K562 (cell line): ENCODE measurements around the gene KIF5C. TPM values are rescaled to one million over a fixed set of nuclear protein-coding genes. Genes with fewer than 3 reads are reported as not detected.

Source experiments
- ATAC-seq: fragments of 200-7000 bp; cut with Tn5 transposase; 3 replicates; pipeline ENCODE4 v1.9.1; 2020; ENCODE audit warnings: moderate library complexity
- BruUV-seq: library from RNA; stranded (reverse); fragments of 400-500 nt; replicated peaks from 2 replicates; lab custom pipeline; 2021; lab: Mats Ljungman, UMichigan
- CTCF ChIA-PET: fragments of 300-600 bp; formaldehyde crosslinking; extraction: SDS; loops from one replicate; lab custom pipeline; 2021; ENCODE audit warnings: low intra/inter-chr PET ratio; lab: Yijun Ruan, JAX
- POLR2A ChIA-PET: fragments of 300-600, 350-650 bp; sonication (Branson Sonifier 250); formaldehyde crosslinking; extraction: SDS; loops from one replicate; lab custom pipeline; 2021; ENCODE audit warnings: antibody characterized with exemption, inconsistent platforms; lab: Yijun Ruan, JAX
- DNase-seq, 4 experiments: peaks; one replicate each; pipeline versions ENCODE4 v3.0.0 to v3.0.0-alpha.2; 2011 to 2018; ENCODE audit warnings: low spot score in 3 of 4, mixed read lengths in 3 of 4; ENCODE audit errors: extremely low read depth in 1 of 4
- FAIRE-seq: peaks from 2 replicates; lab custom pipeline; 2011; peaks lifted over from hg19 to GRCh38; lab: Jason Lieb, UNC
- H2AFZ ChIP-seq: 2 replicates; pipeline ENCODE4 v1.6.0; 2011; ENCODE audit warnings: low read depth, low read length, control low read depth, inconsistent platforms
- H3K27ac ChIP-seq: fragments of 200-600 bp; 3 replicates; pipeline ENCODE4 v1.8.0; 2011; ENCODE audit warnings: low read depth, mild to moderate bottlenecking, control low read depth, inconsistent platforms, low read length, moderate library complexity, mixed read lengths; ENCODE audit errors: extremely low read depth
- H3K27me3 ChIP-seq, 2 experiments: fragments of 300-600 bp in 1 of 2; 2 replicates in 1 of 2; 3 replicates in 1 of 2; pipeline versions ENCODE4 v1.6.0 to v1.8.0; 2011; ENCODE audit warnings: inconsistent platforms in 2 of 2, low read length in 2 of 2, mild to moderate bottlenecking in 1 of 2, mixed read lengths in 1 of 2, moderate library complexity in 1 of 2; ENCODE audit not compliant: control insufficient read depth in 2 of 2, insufficient read depth in 2 of 2
- H3K36me3 ChIP-seq: fragments of 300-600 bp; 3 replicates; pipeline ENCODE4 v1.8.0; 2011; ENCODE audit warnings: mild to moderate bottlenecking, low read length, inconsistent platforms; ENCODE audit not compliant: control insufficient read depth, insufficient read depth
- H3K4me1 ChIP-seq, 2 experiments: fragments of 200-600 bp in 1 of 2; replicated peaks in 1 of 2; 2 replicates in 1 of 2; 3 replicates in 1 of 2; pipeline versions ENCODE4 v1.5.1 to v1.8.0; 2011; ENCODE audit warnings: inconsistent platforms in 2 of 2, low read length in 2 of 2, mild to moderate bottlenecking in 1 of 2, mixed read lengths in 1 of 2, moderate library complexity in 1 of 2; ENCODE audit not compliant: control insufficient read depth in 2 of 2, insufficient read depth in 2 of 2
- H3K4me2 ChIP-seq: 2 replicates; pipeline ENCODE4 v1.6.1; 2011; ENCODE audit warnings: low read length, control low read depth, inconsistent platforms, mixed read lengths; ENCODE audit not compliant: insufficient read depth
- H3K4me3 ChIP-seq: fragments of 200-600 bp; sonication (generic), shearing (Covaris generic); 2 replicates; pipeline ENCODE4 v1.5.1; 2016; ENCODE audit warnings: control low read depth, inconsistent platforms
- H3K79me2 ChIP-seq: fragments of 200-600 bp; 3 replicates; pipeline ENCODE4 v1.8.0; 2011; ENCODE audit warnings: low read length, inconsistent platforms; ENCODE audit not compliant: control insufficient read depth, insufficient read depth
- H3K9ac ChIP-seq, 2 experiments: 2 replicates each; pipeline versions ENCODE4 v1.6.0 to v1.6.1; 2011; ENCODE audit warnings: low read depth in 2 of 2, low read length in 2 of 2, control low read depth in 1 of 2, inconsistent platforms in 1 of 2, mild to moderate bottlenecking in 1 of 2, mixed read lengths in 1 of 2; ENCODE audit not compliant: insufficient read depth in 1 of 2
- H3K9me1 ChIP-seq: one replicate; pipeline ENCODE4 v1.6.0; 2011; ENCODE audit warnings: inconsistent platforms, mild to moderate bottlenecking, low read length, moderate library complexity; ENCODE audit not compliant: control insufficient read depth, insufficient read depth
- H3K9me3 ChIP-seq: replicated peaks from 2 replicates; pipeline ENCODE4 v1.5.1; 2011; ENCODE audit warnings: low read depth, low read length, inconsistent platforms; ENCODE audit not compliant: control insufficient read depth, insufficient read depth
- H4K20me1 ChIP-seq: replicated peaks from 2 replicates; pipeline ENCODE4 v1.6.1; 2011; ENCODE audit warnings: low read length, inconsistent platforms, mixed read lengths; ENCODE audit not compliant: control insufficient read depth, insufficient read depth
- ESRRB ChIP-seq: fragments of 250-450 bp; sonication (Bioruptor Pico); IDR thresholded peaks from 2 replicates; pipeline ENCODE4 v1.5.0; 2020; ENCODE audit warnings: mild to moderate bottlenecking, moderate library complexity, borderline replicate concordance
- OTX1 ChIP-seq: fragments of 450-650 bp; formaldehyde crosslinking; IDR thresholded peaks from 2 replicates; pipeline ENCODE4 v1.4.0; 2022; ENCODE audit warnings: mild to moderate bottlenecking
- RAD21 ChIP-seq, 2 experiments: fragments of 250-450 bp in 1 of 2; fragments of 450-650 bp in 1 of 2; sonication (Bioruptor Pico) in 1 of 2; formaldehyde crosslinking in 1 of 2; IDR thresholded peaks in 1 of 2; conservative IDR thresholded peaks in 1 of 2; 2 replicates each; pipeline versions ENCODE4 v1.4.0 to v1.8.0; 2020 to 2022; ENCODE audit warnings: mild to moderate bottlenecking in 2 of 2, moderate library complexity in 1 of 2
- SMARCB1 ChIP-seq: IDR thresholded peaks from 2 replicates; pipeline ENCODE4 v1.6.1; 2011; ENCODE audit warnings: improper control_type of control experiment, low read depth; ENCODE audit not compliant: insufficient read length
- SP1 ChIP-seq: sonication (generic); formaldehyde crosslinking; IDR thresholded peaks from 2 replicates; pipeline ENCODE4 v1.8.1; 2022; ENCODE audit warnings: mild to moderate bottlenecking, missing genetic modification reagents
- TAF15 ChIP-seq: fragments of 200-400 bp; formaldehyde crosslinking; IDR thresholded peaks from 2 replicates; pipeline ENCODE4 v1.6.1; 2017; ENCODE audit warnings: mild to moderate bottlenecking, low read depth, low read length, moderate library complexity
- WGBS: fragments of 100-300 bp; shearing (Covaris generic); methylation state at CpG from one replicate; pipeline ENCODE4 v1.1.6; 2016; ENCODE audit warnings: low coverage, mixed read lengths; ENCODE audit not compliant: insufficient coverage; ENCODE audit errors: missing lambda C conversion rate; 5-methylcytosine and 5-hydroxymethylcytosine counted together
- in situ Hi-C: fragments of 300-500 bp; cut with MboI; formaldehyde crosslinking; loops from 4 replicates; pipeline ENCODE4 v1.15.0; 2018; ENCODE audit warnings: inconsistent platforms, mixed read lengths
- intact Hi-C: fragments of 100-400 bp; cut with micrococcal nuclease; formaldehyde crosslinking; loops from 2 replicates; pipeline ENCODE4 v1.14.2; 2022
- polyA plus RNA-seq, 8 experiments: library from polyadenylated mRNA; depleted of rRNA in 4 of 8; stranded (reverse) in 5 of 8; unstranded in 3 of 8; fragments of >200 nt; fragmentation: Nextera tagmentation in 2 of 8; fragmentation: Illumina TruSeq in 1 of 8; extraction: Ambion mirVana in 2 of 8; extraction: Trizol in 1 of 8; gene quantifications; 2 replicates each; pipeline versions ENCODE4 v1.2.1 to v1.2.3, GENCODE V29; 2011 to 2014; ENCODE audit warnings: inconsistent platforms in 1 of 8, missing spikeins in 1 of 8
- total RNA-seq, 7 experiments: library from RNA; depleted of rRNA in 6 of 7; stranded (reverse); fragments of >200 nt in 6 of 7; fragmentation: Illumina TruSeq in 2 of 7; extraction: Trizol in 2 of 7; gene quantifications; 2 replicates each; pipeline versions ENCODE4 v1.2.1 to v1.2.3, GENCODE V29; 2011 to 2021; ENCODE audit warnings: low replicate concordance in 1 of 7
- TF ChIP-seq, protein P1 (sequence below): fragments of 200-400 bp; formaldehyde crosslinking; IDR thresholded peaks from 2 replicates; pipeline ENCODE4 v1.6.1; 2017; ENCODE audit warnings: mild to moderate bottlenecking, low read depth, low read length, moderate library complexity
- TF ChIP-seq, protein P2 (sequence below): fragments of 250-450 bp; sonication (Bioruptor Pico); IDR thresholded peaks from 2 replicates; pipeline ENCODE4 v1.8.0; 2021; ENCODE audit warnings: borderline replicate concordance, mild to moderate bottlenecking, moderate library complexity; ENCODE audit not compliant: poor library complexity, severe bottlenecking

KIF5C gene
- total and polyA plus RNA-seq, 9 of the 15 experiments (the other 6 are each of a cell fraction or from before 2014, with no cell fraction given), result 0.01 to 0.09 (median 0.01) TPM; not detected in 6

DNA sequence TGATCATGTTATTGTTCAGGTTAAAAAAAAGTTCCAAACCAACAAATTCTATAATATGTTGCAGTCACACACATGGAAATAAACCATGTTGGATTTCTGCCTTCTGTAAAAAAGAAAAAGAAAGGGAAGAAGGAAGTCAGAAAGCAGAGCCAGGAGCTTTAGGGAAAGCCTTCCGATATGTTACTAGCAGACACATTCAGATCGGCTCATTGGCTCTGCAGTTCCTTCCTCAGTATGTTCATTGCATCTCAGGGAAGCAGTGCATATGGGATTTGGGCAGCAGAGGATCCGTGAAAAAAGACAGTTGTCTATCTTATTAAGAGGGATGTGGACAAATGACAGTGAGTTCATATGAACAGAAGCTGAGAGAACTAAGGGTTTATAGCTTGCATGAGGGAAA lies 68.1 kb downstream of the KIF5C start:
- Histone ChIP-seq H3K79me2 (no peaks in the 10 kb centered on the region), H3K9me1 (no peaks in the 10 kb centered on the region), H2AFZ (no peak overlapping the region), H3K4me2 (no peak overlapping the region), H3K27me3 (peaks cover 3 to 10% of the 10 kb centered on the region in 2 experiments; a peak in 3 of 5 replicates), H3K4me1 (no peaks in the 10 kb centered on the region), H4K20me1 (no peaks in the 10 kb centered on the region), H3K36me3 (no peaks in the 10 kb centered on the region), H3K9ac (no peak overlapping the region), H3K9me3 (no peaks in the 10 kb centered on the region), H3K4me3 (no peak overlapping the region), H3K27ac (no peak overlapping the region)
- no TSS peak for BruUV-seq
- FAIRE-seq (no peak), ATAC-seq (no peak), DNase-seq (no peak)
- TF ChIP-seq SP1, result no peak
- intact Hi-C loops (no loop called here), in situ Hi-C loops (no loop called here)
- ChIA-PET POLR2A (interaction anchor here (1.0 to 1.4 kb wide), 3 partner anchors 12 to 38 kb away, joined by 3 read pairs; no protein-coding TSS in a partner anchor), CTCF (no interaction called here)
- 1% methylated on average over 3 of the region's 3 CpGs for WGBS

DNA sequence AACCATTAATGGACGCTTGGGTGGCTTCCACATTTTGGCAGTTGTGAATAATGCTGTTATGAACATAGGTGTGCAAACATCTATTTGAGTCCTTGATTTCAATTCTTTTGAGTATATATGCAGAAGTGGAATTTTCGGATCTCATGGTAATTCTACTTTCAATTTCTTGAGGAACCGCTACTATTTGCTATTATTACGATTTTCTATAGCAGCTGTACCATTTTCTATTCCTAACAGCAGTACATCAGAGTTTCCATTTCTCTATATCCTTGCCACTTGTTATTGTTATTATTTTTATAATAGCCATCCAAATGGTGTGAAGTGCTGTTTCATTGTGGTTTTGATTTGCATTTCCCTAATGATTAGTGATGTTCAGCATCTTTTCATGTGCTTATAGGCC lies 69.5 kb downstream of the KIF5C start:
- no peaks in the 10 kb centered on the region for H3K4me1 ChIP-seq
- H3K36me3 ChIP-seq, result no peaks in the 10 kb centered on the region
- H3K79me2 ChIP-seq, result no peaks in the 10 kb centered on the region
- H3K27ac ChIP-seq, result no peak overlapping the region
- H3K4me2 ChIP-seq, result no peak overlapping the region
- no peak overlapping the region for H3K4me3 ChIP-seq
- no peak overlapping the region for H2AFZ ChIP-seq
- no peak for DNase-seq
- no peak for ATAC-seq
- no peak for TF ChIP-seq TAF15
- TF ChIP-seq OTX1 (CRISPR knock-in tag), result no peak
- no peak for TF ChIP-seq ESRRB (CRISPR knock-in tag)
- no peak for TF ChIP-seq RAD21 (CRISPR knock-in tag; conservative IDR thresholded peaks at IDR 0.05 in 1 of 2, IDR thresholded peaks at IDR 0.05 in 1 of 2)
- TF ChIP-seq, protein P1, sequence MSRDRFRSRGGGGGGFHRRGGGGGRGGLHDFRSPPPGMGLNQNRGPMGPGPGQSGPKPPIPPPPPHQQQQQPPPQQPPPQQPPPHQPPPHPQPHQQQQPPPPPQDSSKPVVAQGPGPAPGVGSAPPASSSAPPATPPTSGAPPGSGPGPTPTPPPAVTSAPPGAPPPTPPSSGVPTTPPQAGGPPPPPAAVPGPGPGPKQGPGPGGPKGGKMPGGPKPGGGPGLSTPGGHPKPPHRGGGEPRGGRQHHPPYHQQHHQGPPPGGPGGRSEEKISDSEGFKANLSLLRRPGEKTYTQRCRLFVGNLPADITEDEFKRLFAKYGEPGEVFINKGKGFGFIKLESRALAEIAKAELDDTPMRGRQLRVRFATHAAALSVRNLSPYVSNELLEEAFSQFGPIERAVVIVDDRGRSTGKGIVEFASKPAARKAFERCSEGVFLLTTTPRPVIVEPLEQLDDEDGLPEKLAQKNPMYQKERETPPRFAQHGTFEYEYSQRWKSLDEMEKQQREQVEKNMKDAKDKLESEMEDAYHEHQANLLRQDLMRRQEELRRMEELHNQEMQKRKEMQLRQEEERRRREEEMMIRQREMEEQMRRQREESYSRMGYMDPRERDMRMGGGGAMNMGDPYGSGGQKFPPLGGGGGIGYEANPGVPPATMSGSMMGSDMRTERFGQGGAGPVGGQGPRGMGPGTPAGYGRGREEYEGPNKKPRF, result no peak
- TF ChIP-seq SMARCB1, result no peak
- TF ChIP-seq, protein P2, sequence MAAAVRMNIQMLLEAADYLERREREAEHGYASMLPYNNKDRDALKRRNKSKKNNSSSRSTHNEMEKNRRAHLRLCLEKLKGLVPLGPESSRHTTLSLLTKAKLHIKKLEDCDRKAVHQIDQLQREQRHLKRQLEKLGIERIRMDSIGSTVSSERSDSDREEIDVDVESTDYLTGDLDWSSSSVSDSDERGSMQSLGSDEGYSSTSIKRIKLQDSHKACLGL, result no peak
- intact Hi-C loops (no loop called here), in situ Hi-C loops (no loop called here)
- 0% methylated on average over 4 of the region's 4 CpGs for WGBS
- FAIRE-seq, result no peak
- no peaks in the 10 kb centered on the region for H4K20me1 ChIP-seq
- CTCF ChIA-PET, result no interaction called here
- no peaks in the 10 kb centered on the region for H3K9me3 ChIP-seq
- no peaks in the 10 kb centered on the region for H3K9me1 ChIP-seq
- no peak overlapping the region for H3K9ac ChIP-seq
- POLR2A ChIA-PET, result no interaction called here
- no TSS peak for BruUV-seq
- H3K27me3 ChIP-seq, result peaks cover 10 to 14% of the 10 kb centered on the region in 2 experiments; a peak in 4 of 5 replicates
